BE2C (cell line): ENCODE results near the gene WFDC2.

Source experiments
- DNase-seq: peaks from one replicate; pipeline ENCODE4 v3.0.0-alpha.2; 2020
- H3K27me3 ChIP-seq: fragments of 250-450 bp; sonication (Bioruptor Pico); 2 replicates; pipeline ENCODE4 v1.5.1; 2020; ENCODE audit warnings: mild to moderate bottlenecking
- H3K36me3 ChIP-seq: fragments of 250-450 bp; sonication (Bioruptor Pico); 2 replicates; pipeline ENCODE4 v1.5.1; 2020; ENCODE audit warnings: mild to moderate bottlenecking
- H3K4me1 ChIP-seq: fragments of 250-450 bp; sonication (Bioruptor Pico); 2 replicates; pipeline ENCODE4 v1.5.1; 2020
- H3K4me3 ChIP-seq: 2 replicates; pipeline ENCODE4 v1.5.1; 2011; ENCODE audit warnings: low read depth, low read length
- H3K9me3 ChIP-seq: fragments of 250-450 bp; sonication (Bioruptor Pico); 2 replicates; pipeline ENCODE4 v1.5.1; 2020
- CTCF ChIP-seq: IDR thresholded peaks from 2 replicates; pipeline ENCODE4 v1.5.1; 2012; ENCODE audit warnings: mild to moderate bottlenecking, low read depth, low read length

Gene WFDC2

GRCh38 chr20:45515147-45515913, 45.8 kb downstream of the WFDC2 start, which contains the start of gene SPINT3:
Gene SPINT3, minus strand, starts transcription at chr20:45515622. Its CDS starts 14 bp downstream, at chr20:45515608.
- Histone ChIP-seq H3K36me3 (no peaks in the 10 kb centered on the region), H3K9me3 (no peaks in the 10 kb centered on the region), H3K27me3 (no peaks in the 10 kb centered on the region; the same call in 1 of the 2 replicates), H3K4me3 (no peak within 1 kb of the TSS), H3K4me1 (no peaks in the 10 kb centered on the region)
- no peak for TF ChIP-seq CTCF
- DNase-seq: no peak

- H3K4me1 ChIP-seq: no peaks in the 10 kb centered on the region
- no peak for DNase-seq
- no peaks in the 10 kb centered on the region for H3K9me3 ChIP-seq
- no peak overlapping the region for H3K4me3 ChIP-seq
- TF ChIP-seq CTCF: no peak
- no peaks in the 10 kb centered on the region for H3K36me3 ChIP-seq
- H3K27me3 ChIP-seq: peaks cover under 1% of the 10 kb centered on the region
These were observed 48.7 kb downstream of the WFDC2 start for GRCh38 chr20:45518282-45518681.

- Histone ChIP-seq H3K4me1 (no peaks in the 10 kb centered on the region; the same call in 1 of the 2 replicates), H3K36me3 (no peaks in the 10 kb centered on the region), H3K27me3 (peaks cover 13% of the 10 kb centered on the region), H3K4me3 (no peak overlapping the region), H3K9me3 (no peaks in the 10 kb centered on the region)
- no peak for TF ChIP-seq CTCF
- DNase-seq: no peak
These were observed 54.3 kb downstream of the WFDC2 start for GRCh38 chr20:45523821-45524220.

GRCh38 chr20:45527294-45527693, 57.7 kb downstream of the WFDC2 start:
- no peaks in the 10 kb centered on the region for H3K36me3 ChIP-seq
- DNase-seq: no peak
- TF ChIP-seq CTCF: no peak
- no peaks in the 10 kb centered on the region; the same call in 1 of the 2 replicates for H3K4me1 ChIP-seq
- H3K4me3 ChIP-seq: no peak overlapping the region
- H3K27me3 ChIP-seq: peaks cover 20% of the 10 kb centered on the region
- no peaks in the 10 kb centered on the region for H3K9me3 ChIP-seq
